Measurements from ENCODE around the gene SMAP2. TPM values are rescaled to one million over a fixed set of nuclear protein-coding genes. Genes with fewer than 3 reads are reported as not detected.
"Not testable (repeated sequence)": the region's sequence is repeated elsewhere in the genome, so short reads cannot be mapped to it uniquely, and the experiment has no call there.

SMAP2 gene
- total RNA-seq, 1 experiment from 2014 or later, result 8.2 TPM

DNA sequence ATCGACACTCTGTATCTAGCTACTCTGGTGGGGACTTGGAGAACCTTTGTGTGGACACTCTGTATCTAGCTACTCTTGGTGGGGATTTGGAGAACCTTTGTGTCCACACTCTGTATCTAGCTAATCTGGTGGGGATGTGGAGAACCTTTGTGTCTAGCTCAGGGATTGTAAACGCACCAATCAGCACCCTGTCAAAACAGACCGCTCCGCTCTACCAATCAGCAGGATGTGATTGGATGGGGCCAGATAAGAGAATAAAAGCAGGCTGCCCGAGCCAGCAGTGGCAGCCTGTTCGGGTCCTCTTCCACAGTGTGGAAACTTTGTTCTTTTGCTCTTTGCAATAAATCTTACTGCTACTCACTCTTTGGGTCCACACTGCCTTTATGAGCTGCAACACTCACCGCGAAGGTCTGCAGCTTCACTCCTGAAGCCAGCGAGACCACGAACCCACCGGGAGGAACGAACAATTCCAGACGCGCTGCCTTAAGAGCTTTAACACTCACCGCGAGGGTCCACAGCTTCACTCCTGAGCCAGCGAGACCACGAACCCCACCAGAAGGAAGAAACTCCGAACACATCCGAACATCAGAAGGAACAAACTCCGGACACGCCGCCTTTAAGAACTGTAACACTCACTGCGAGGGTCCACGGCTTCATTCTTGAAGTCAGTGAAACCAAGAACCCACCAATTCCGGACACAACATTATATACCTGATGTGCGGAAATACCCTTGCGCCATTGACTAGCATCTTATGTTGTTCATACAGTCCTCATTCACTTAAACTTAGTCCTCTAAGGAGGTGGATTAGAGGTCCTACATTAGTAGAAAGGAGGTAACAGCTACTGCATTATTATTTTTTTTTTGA lies 15.2 kb downstream of the SMAP2 start:
- H3K4me1 Mint-ChIP-seq; H4K8ac ChIP-seq (replicated peaks; ENCODE audit: insufficient read length, low read depth, low read length); H2AFZ ChIP-seq (ENCODE audit: low read length); H3K79me2 ChIP-seq (ENCODE audit: insufficient read depth, low read length); H2BK5ac ChIP-seq (ENCODE audit: insufficient read length, low read length); H4K5ac ChIP-seq (ENCODE audit: insufficient read length, low read depth, low read length); H4K20me1 ChIP-seq (ENCODE audit: control insufficient read depth, insufficient read depth, insufficient read length); H2BK15ac ChIP-seq (ENCODE audit: low read depth, low read length); H3K4ac ChIP-seq (ENCODE audit: low read depth, low read length); H2BK12ac ChIP-seq (ENCODE audit: insufficient read length, low read depth, low read length); H3K9me3 Mint-ChIP-seq; H2AK5ac ChIP-seq (ENCODE audit: insufficient read length, low read length); H3K23me2 ChIP-seq (ENCODE audit: insufficient read length, low read depth, low read length, poor library complexity, severe bottlenecking); H3T11ph ChIP-seq (ENCODE audit: low read length); H3K18ac ChIP-seq (ENCODE audit: insufficient read length, low read depth, low read length); H3K23ac ChIP-seq (ENCODE audit: insufficient read length, low read depth, low read length); H3K9me3 ChIP-seq (ENCODE audit: control insufficient read depth, low read depth, low read length); H3K4me2 ChIP-seq (ENCODE audit: insufficient read depth, insufficient read length, low read length); H3K56ac ChIP-seq (ENCODE audit: insufficient read length, low read depth, low read length); H3K27ac ChIP-seq (ENCODE audit: insufficient read length, low read depth, low read length); H2BK120ac ChIP-seq (ENCODE audit: low read depth, low read length, poor library complexity, severe bottlenecking); H3K14ac ChIP-seq (ENCODE audit: insufficient read depth, low read length); H3K9ac ChIP-seq (ENCODE audit: extremely low read depth, insufficient read length, low read length); H4K91ac ChIP-seq (ENCODE audit: insufficient read length, low read depth, low read length); H3K4me1 ChIP-seq (ENCODE audit: insufficient read depth, low read length); H3K27ac Mint-ChIP-seq; H3K4me3 Mint-ChIP-seq; H3K27me3 ChIP-seq (ENCODE audit: insufficient read depth, low read length); H3K27me3 Mint-ChIP-seq (ENCODE audit: low read depth); H2BK20ac ChIP-seq (ENCODE audit: low read depth, low read length, poor library complexity, severe bottlenecking); H3K36me3 Mint-ChIP-seq (ENCODE audit: insufficient read depth in 1 of 3, low read depth in 3 of 3); DNase-seq; H3K79me1 ChIP-seq (ENCODE audit: insufficient read depth, low read depth, low read length, poor library complexity, severe bottlenecking): not testable (repeated sequence)
- WGBS (ENCODE audit: extremely low coverage, insufficient read length, low lambda C conversion rate), result no CpG with 5 or more reads among the region's 28 CpGs

Data from H9 (cell line).